Loucy (cell line): ENCODE results near the gene IGFBP2.

Experiments used
- EZH2phosphoT487 ChIP-seq: fragments of 200-600 bp; IDR thresholded peaks from 2 replicates; pipeline ENCODE4 v1.6.1; 2018; ENCODE audit warnings: antibody characterized with exemption, mild to moderate bottlenecking, moderate library complexity, borderline replicate concordance
- TF ChIP-seq, protein P1 (sequence below): fragments of 200-600 bp; sonication (generic); conservative IDR thresholded peaks from 2 replicates; pipeline ENCODE4 v1.5.1; 2014; ENCODE audit warnings: mild to moderate bottlenecking, antibody characterized with exemption, low read length

DNA sequence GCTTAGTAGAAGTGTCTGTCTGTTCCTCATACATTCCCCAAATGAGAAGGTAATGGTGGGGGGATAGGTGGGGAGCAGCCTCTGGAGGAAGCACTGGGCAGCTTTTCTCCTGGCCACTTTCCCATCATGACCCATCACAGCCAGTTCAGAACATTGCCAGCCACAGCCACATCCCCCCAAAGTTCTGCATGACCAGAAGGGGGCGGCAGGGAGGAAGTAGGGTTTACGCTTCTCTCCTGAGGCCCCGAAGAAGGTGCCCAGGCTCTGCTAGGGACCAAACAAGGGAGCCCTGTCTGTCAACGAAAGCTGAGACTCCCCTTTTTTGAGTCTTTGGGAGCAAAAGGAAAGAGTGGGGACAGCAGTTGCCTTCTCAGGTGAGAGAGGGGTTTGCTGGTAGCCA, 54.4 kb downstream of the IGFBP2 start:
- TF ChIP-seq, protein P1, sequence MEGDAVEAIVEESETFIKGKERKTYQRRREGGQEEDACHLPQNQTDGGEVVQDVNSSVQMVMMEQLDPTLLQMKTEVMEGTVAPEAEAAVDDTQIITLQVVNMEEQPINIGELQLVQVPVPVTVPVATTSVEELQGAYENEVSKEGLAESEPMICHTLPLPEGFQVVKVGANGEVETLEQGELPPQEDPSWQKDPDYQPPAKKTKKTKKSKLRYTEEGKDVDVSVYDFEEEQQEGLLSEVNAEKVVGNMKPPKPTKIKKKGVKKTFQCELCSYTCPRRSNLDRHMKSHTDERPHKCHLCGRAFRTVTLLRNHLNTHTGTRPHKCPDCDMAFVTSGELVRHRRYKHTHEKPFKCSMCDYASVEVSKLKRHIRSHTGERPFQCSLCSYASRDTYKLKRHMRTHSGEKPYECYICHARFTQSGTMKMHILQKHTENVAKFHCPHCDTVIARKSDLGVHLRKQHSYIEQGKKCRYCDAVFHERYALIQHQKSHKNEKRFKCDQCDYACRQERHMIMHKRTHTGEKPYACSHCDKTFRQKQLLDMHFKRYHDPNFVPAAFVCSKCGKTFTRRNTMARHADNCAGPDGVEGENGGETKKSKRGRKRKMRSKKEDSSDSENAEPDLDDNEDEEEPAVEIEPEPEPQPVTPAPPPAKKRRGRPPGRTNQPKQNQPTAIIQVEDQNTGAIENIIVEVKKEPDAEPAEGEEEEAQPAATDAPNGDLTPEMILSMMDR = peak; percentile 80
- no peak for TF ChIP-seq EZH2phosphoT487
